ENCODE data around the gene FSTL4. TPM values are rescaled to one million over a fixed set of nuclear protein-coding genes. Genes with fewer than 3 reads are reported as not detected.

Gene FSTL4
- total and polyA plus RNA-seq, 2 of the 13 experiments (the other 11 are each of a cell fraction or from before 2014, with no cell fraction given), result 2.1 to 3.0 TPM

DNA sequence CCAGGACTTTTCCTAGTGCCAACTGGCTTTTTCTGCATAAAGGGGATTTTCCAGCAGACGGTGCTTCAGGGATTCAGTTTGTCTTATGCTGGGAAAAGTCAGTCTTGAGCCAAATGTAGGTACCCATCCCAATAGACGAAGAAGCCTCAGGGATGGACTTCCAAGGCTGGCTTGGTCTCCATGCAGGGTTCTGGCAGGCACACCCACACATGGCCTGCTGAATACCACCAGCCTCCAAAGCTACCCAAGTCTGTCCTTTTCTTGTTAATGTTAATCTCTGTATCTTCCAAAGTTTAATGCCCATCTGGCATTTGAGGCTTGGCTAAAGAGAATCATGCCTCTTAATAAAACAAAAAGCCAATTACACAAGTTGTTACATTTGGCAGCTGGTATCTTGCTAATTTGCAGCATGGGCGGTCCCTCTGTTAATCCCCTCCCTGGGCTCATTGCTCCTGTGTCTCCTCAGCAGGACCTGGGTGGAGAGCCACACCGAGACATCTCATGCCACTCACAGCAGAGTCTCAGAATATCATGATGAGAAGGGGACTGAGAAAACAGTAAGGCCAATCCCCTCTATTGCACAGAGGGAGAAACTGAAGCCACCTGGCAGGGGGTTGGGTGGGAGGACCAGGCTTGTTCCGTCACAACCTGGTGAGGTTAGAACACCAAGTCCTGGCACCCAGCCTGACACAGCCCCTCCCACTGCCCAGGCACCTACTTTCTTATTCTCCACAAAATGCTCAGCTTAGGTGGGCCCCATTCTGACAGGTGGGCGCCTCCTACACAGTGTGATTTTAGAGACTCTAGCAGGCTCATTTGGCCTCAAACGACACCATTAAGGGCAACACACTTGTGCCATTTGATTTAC lies 243.2 kb downstream of the FSTL4 start:
- CTCF ChIA-PET (ENCODE audit: low intra/inter-chr PET ratio, low total read pairs), result no interaction called here
- 32% methylated on average over 5 of the region's 7 CpGs for WGBS (ENCODE audit: low lambda C conversion rate)
- H3K9ac ChIP-seq (ENCODE audit: insufficient read depth, low read depth, low read length), result no peak overlapping the region

More for the DNA sequence above, 243.2 kb downstream of the FSTL4 start:
- POLR2A ChIA-PET, result no interaction called here
- no TSS peak for BruUV-seq (replicated peaks)
- in situ Hi-C loops (cut with HindIII; ENCODE audit: extremely low pct_ligation_motif_present, low pct_unique_long_range_greater_than_20kb) (no loop called here), intact Hi-C loops (cut with micrococcal nuclease; ENCODE audit: unreplicated experiment) (no loop called here)
- peaks cover 0 to 15% of the 10 kb centered on the region in 2 experiments; a peak in 2 of 5 replicates for H3K27me3 ChIP-seq (ENCODE audit: control insufficient read depth in 1 of 2, insufficient read depth in 2 of 2, low read length in 2 of 2)
- ATAC-seq (no peak), FAIRE-seq (no peak), DNase-seq (ENCODE audit: low spot score) (no peak)
- no peak for TF ChIP-seq FOXM1 (CRISPR knock-in tag; IDR thresholded peaks at IDR 0.05)
- no peak for TF ChIP-seq ZSCAN31 (CRISPR knock-in tag; IDR thresholded peaks at IDR 0.05; ENCODE audit: low read depth)
- TF ChIP-seq E2F5 (CRISPR knock-in tag; conservative IDR thresholded peaks at IDR 0.05), result no peak
- TF ChIP-seq ZSCAN5A (CRISPR knock-in tag; IDR thresholded peaks at IDR 0.05; ENCODE audit: borderline replicate concordance), result no peak
- TF ChIP-seq JDP2 (CRISPR knock-in tag; IDR thresholded peaks at IDR 0.05; ENCODE audit: borderline replicate concordance), result no peak
- no peak for TF ChIP-seq JUNB (CRISPR knock-in tag; IDR thresholded peaks at IDR 0.05; ENCODE audit: borderline replicate concordance)
- no peak for TF ChIP-seq ZNF451 (CRISPR knock-in tag; IDR thresholded peaks at IDR 0.05)
- H3K36me3 ChIP-seq (replicated peaks in 1 of 2; ENCODE audit: control insufficient read depth in 1 of 2, insufficient read depth in 2 of 2, low read length in 2 of 2), result no peaks in the 10 kb centered on the region
- H2AFZ ChIP-seq (ENCODE audit: low read length), result no peak overlapping the region
- no peak overlapping the region for H3K4me3 ChIP-seq (replicated peaks in 1 of 3; ENCODE audit: insufficient read depth in 1 of 3, low read depth in 2 of 3, low read length in 3 of 3)
- no peaks in the 10 kb centered on the region for H3K9me3 ChIP-seq (ENCODE audit: low read length)
- no peak overlapping the region for H3K27ac ChIP-seq (ENCODE audit: extremely low read length, insufficient read depth, low read length)
- H4K20me1 ChIP-seq (ENCODE audit: insufficient read depth, low read length), result no peaks in the 10 kb centered on the region
- no peak overlapping the region for H3K4me2 ChIP-seq (ENCODE audit: low read depth, low read length)
- H3K4me1 ChIP-seq (ENCODE audit: insufficient read depth, low read length), result peaks cover 9% of the 10 kb centered on the region; the same call in 1 of the 2 replicates
- H3K79me2 ChIP-seq (ENCODE audit: insufficient read depth, low read length), result no peaks in the 10 kb centered on the region

Data from HepG2 (cell line).